Aorta (tissue), 5 donors: ENCODE results near the gene CRY2. TPM values are rescaled to one million over a fixed set of nuclear protein-coding genes. Genes with fewer than 3 reads are reported as not detected.

ENCODE experiments used
- ATAC-seq: fragments of 200-7000 bp; cut with Tn5 transposase; one replicate; pipeline ENCODE4 v1.9.1; 2022; ENCODE audit warnings: moderate library complexity; ENCODE audit not compliant: low FRiP score
- DNase-seq, 2 donors: peaks; one replicate each; pipeline ENCODE4 v3.0.0-alpha.2; 2020
- H3K27ac ChIP-seq, 2 donors: one replicate each; pipeline ENCODE4 v1.5.1; 2013; ENCODE audit warnings: low read length in 2 of 2, mild to moderate bottlenecking in 2 of 2, moderate library complexity in 2 of 2, control low read depth in 1 of 2, inconsistent platforms in 1 of 2, low read depth in 1 of 2
- H3K27me3 ChIP-seq, 2 donors: one replicate each; pipeline ENCODE4 v1.6.1; 2013; ENCODE audit warnings: control low read depth in 1 of 2, low read length in 1 of 2, mild to moderate bottlenecking in 1 of 2, moderate library complexity in 1 of 2; ENCODE audit not compliant: insufficient read depth in 2 of 2, control insufficient read depth in 1 of 2
- H3K36me3 ChIP-seq, 2 donors: one replicate each; pipeline ENCODE4 v1.6.1; 2013; ENCODE audit warnings: control low read depth in 1 of 2, low read length in 1 of 2, mild to moderate bottlenecking in 1 of 2; ENCODE audit not compliant: insufficient read depth in 2 of 2, control insufficient read depth in 1 of 2
- H3K4me1 ChIP-seq, 2 donors: one replicate each; pipeline ENCODE4 v1.6.1; 2013; ENCODE audit warnings: low read length in 2 of 2, control low read depth in 1 of 2, mild to moderate bottlenecking in 1 of 2, moderate library complexity in 1 of 2; ENCODE audit not compliant: insufficient read depth in 2 of 2, control insufficient read depth in 1 of 2
- H3K4me3 ChIP-seq, 2 donors: one replicate each; pipeline ENCODE4 v1.5.1; 2013; ENCODE audit warnings: low read length in 2 of 2, control low read depth in 1 of 2, mild to moderate bottlenecking in 1 of 2
- H3K9me3 ChIP-seq: one replicate; pipeline ENCODE4 v1.6.1; 2013; ENCODE audit warnings: mild to moderate bottlenecking, low read length; ENCODE audit not compliant: control insufficient read depth
- WGBS, 2 donors: extraction: QIAGEN DNeasy Blood & Tissue Kit; methylation state at CpG; one replicate each; pipeline ENCODE4 v1.1.7; 2013; 5-methylcytosine and 5-hydroxymethylcytosine counted together
- intact Hi-C, 2 donors: fragments of 100-400 bp; cut with DNase I; formaldehyde crosslinking; loops; one replicate each; pipeline versions ENCODE4 v1.14.2 to v1.15.0; 2022
- polyA plus RNA-seq, 2 donors: library from polyadenylated mRNA; stranded (reverse); fragments of 200-250 nt; gene quantifications; one replicate each; pipeline ENCODE4 v1.2.3, GENCODE V29; 2013
- total RNA-seq, 2 donors: library from RNA; stranded (reverse); fragmentation: NEBNext Ultra II Directional; extraction: Animal tissue kit (Norgen Biotek cat#: 25700); gene quantifications; one replicate each; pipeline ENCODE4 v1.2.1, GENCODE V29; 2021
- donor health status: healthy with polysubstance abuse.
- donor health status: Bipolar disorder and iron deficiency.
- donor health status: DM: no; HTN: no; CAD: no.
- donor health status: DM: no; HTN: no; CAD: no.
- donor health status: DM: yes; HTN: yes; CAD: no.

The CRY2 gene
- total and polyA plus RNA-seq, 4 donors, result 6.4 to 54.1 (median 28.2) TPM

GRCh38 chr11:45877845-45878244 is 30.6 kb downstream of the CRY2 start:
- no peaks in the 10 kb centered on the region for H3K4me1 ChIP-seq
- WGBS, 2 donors, result 93 to 95% methylated on average over 3 of the region's 3 CpGs
- ATAC-seq, result no peak
- peaks cover 0 to 11% of the 10 kb centered on the region in 2 donors for H3K36me3 ChIP-seq
- DNase-seq, result no peak
- H3K9me3 ChIP-seq, result no peaks in the 10 kb centered on the region
- no peaks in the 10 kb centered on the region for H3K27me3 ChIP-seq
- H3K27ac ChIP-seq, result no peak overlapping the region
- no peak overlapping the region for H3K4me3 ChIP-seq
- intact Hi-C loops, result no loop called here

GRCh38 chr11:45879803-45880686 is 32.8 kb downstream of the CRY2 start:
- Histone ChIP-seq H3K4me3 (no peak overlapping the region), H3K36me3 (peaks cover 0 to 10% of the 10 kb centered on the region in 2 donors), H3K27me3 (no peaks in the 10 kb centered on the region), H3K27ac (no peak overlapping the region), H3K9me3 (no peaks in the 10 kb centered on the region), H3K4me1 (no peaks in the 10 kb centered on the region)
- ATAC-seq (no peak), DNase-seq (no peak)
- WGBS, 2 donors, result 81 to 86% methylated on average over 7 of the region's 7 CpGs
- intact Hi-C loops, result no loop called here

- Histone ChIP-seq H3K4me3 (no peak overlapping the region), H3K27ac (no peak overlapping the region), H3K36me3 (peaks cover 0 to 7% of the 10 kb centered on the region in 2 donors), H3K9me3 (no peaks in the 10 kb centered on the region), H3K4me1 (peaks cover 0 to 2% of the 10 kb centered on the region in 2 donors), H3K27me3 (no peaks in the 10 kb centered on the region)
- ATAC-seq (no peak), DNase-seq (no peak)
- intact Hi-C loops, result no loop called here
- 79 to 83% methylated on average over 15 of the region's 15 CpGs for WGBS, 2 donors
Observed at GRCh38 chr11:45880772-45881570, 33.7 kb downstream of the CRY2 start.

GRCh38 chr11:45881708-45882368 is 34.6 kb downstream of the CRY2 start:
- peaks cover 0 to 7% of the 10 kb centered on the region in 2 donors for H3K36me3 ChIP-seq
- DNase-seq, result no peak
- intact Hi-C loops, result no loop called here
- WGBS, 2 donors, result 74 to 77% methylated on average over 6 of the region's 6 CpGs
- no peaks in the 10 kb centered on the region for H3K27me3 ChIP-seq
- H3K4me3 ChIP-seq, result no peak overlapping the region
- no peak overlapping the region for H3K27ac ChIP-seq
- peaks cover 0 to 2% of the 10 kb centered on the region in 2 donors for H3K4me1 ChIP-seq
- no peak for ATAC-seq
- no peaks in the 10 kb centered on the region for H3K9me3 ChIP-seq

GRCh38 chr11:45884596-45885185 is 37.4 kb downstream of the CRY2 start:
- no peaks in the 10 kb centered on the region for H3K9me3 ChIP-seq
- no peak overlapping the region for H3K4me3 ChIP-seq
- H3K27me3 ChIP-seq, result no peaks in the 10 kb centered on the region
- 84 to 85% methylated on average over 10 of the region's 10 CpGs for WGBS, 2 donors
- H3K27ac ChIP-seq, result no peak overlapping the region
- intact Hi-C loops, result no loop called here
- peaks cover 0 to 2% of the 10 kb centered on the region in 2 donors for H3K4me1 ChIP-seq
- DNase-seq (no peak), ATAC-seq (no peak)
- no peaks in the 10 kb centered on the region for H3K36me3 ChIP-seq

- Histone ChIP-seq H3K9me3 (no peaks in the 10 kb centered on the region), H3K27ac (no peak within 1 kb of the TSS), H3K4me3 (peak within 1 kb of the TSS; percentile 15 to 38), H3K4me1 (peaks cover 0 to 2% of the 10 kb centered on the region in 2 donors), H3K27me3 (no peaks in the 10 kb centered on the region), H3K36me3 (no peaks in the 10 kb centered on the region)
- WGBS, 2 donors, result 1 to 2% methylated on average over 45 to 73 of the region's 73 CpGs
- DNase-seq, result peak in 1 of 2 donors; percentile 88
- ATAC-seq, result peak; percentile 73
- intact Hi-C loops, result no loop called here
Observed at GRCh38 chr11:45885274-45885920, 38.1 kb downstream of the CRY2 start, which contains the start of gene MAPK8IP1. TSS of gene MAPK8IP1 (plus strand) at chr11:45885651. CDS start at chr11:45885821, 170 bp downstream.

- H3K27me3 ChIP-seq, result no peaks in the 10 kb centered on the region
- intact Hi-C loops, result no loop called here
- no peak overlapping the region for H3K27ac ChIP-seq
- ATAC-seq (no peak), DNase-seq (no peak)
- no peaks in the 10 kb centered on the region for H3K36me3 ChIP-seq
- peak overlapping the region in 1 of 2 donors; percentile 38 for H3K4me3 ChIP-seq
- H3K9me3 ChIP-seq, result no peaks in the 10 kb centered on the region
- peaks cover 0 to 2% of the 10 kb centered on the region in 2 donors for H3K4me1 ChIP-seq
- WGBS, 2 donors, result 17 to 18% methylated on average over 38 to 43 of the region's 43 CpGs
Observed at GRCh38 chr11:45885921-45886721, 38.8 kb downstream of the CRY2 start.
